H1 (cell line): ENCODE results near the gene FHOD1.

Experiments
- MAFK ChIP-seq: IDR thresholded peaks from 2 replicates; pipeline ENCODE4 v1.6.1; 2012; ENCODE audit warnings: low read depth, mild to moderate bottlenecking, improper control_type of control experiment, low read length
- POLR2A ChIP-seq, 2 experiments: IDR thresholded peaks; 1 replicate in 1 of 2; 2 replicates in 1 of 2; pipeline ENCODE4 v1.6.1; 2011; ENCODE audit warnings: low read depth in 2 of 2, low read length in 2 of 2, mild to moderate bottlenecking in 2 of 2; ENCODE audit errors: control extremely low read depth in 1 of 2
- POLR2AphosphoS5 ChIP-seq: IDR thresholded peaks from 2 replicates; pipeline ENCODE4 v1.6.1; 2011; ENCODE audit warnings: low read depth, low read length
- RAD21 ChIP-seq, 2 experiments: IDR thresholded peaks in 1 of 2; conservative IDR thresholded peaks in 1 of 2; 2 replicates each; pipeline ENCODE4 v1.6.1; 2011; ENCODE audit warnings: low read depth in 2 of 2, low read length in 2 of 2, improper control_type of control experiment in 1 of 2, inconsistent platforms in 1 of 2, mild to moderate bottlenecking in 1 of 2, moderate library complexity in 1 of 2
- RBBP5 ChIP-seq: IDR thresholded peaks from 2 replicates; pipeline ENCODE4 v1.7.1; 2012; ENCODE audit warnings: low read depth, mild to moderate bottlenecking, inconsistent platforms, low read length, moderate library complexity, borderline replicate concordance
- SP1 ChIP-seq: IDR thresholded peaks from 2 replicates; pipeline ENCODE4 v1.6.1; 2011; ENCODE audit warnings: low read depth, low read length
- TF ChIP-seq, protein P1 (sequence below), 3 experiments: IDR thresholded peaks; 1 replicate in 2 of 3; 2 replicates in 1 of 3; pipeline versions ENCODE4 v1.5.1 to v1.6.1; 2011; ENCODE audit warnings: low read length in 3 of 3, mild to moderate bottlenecking in 3 of 3, inconsistent platforms in 2 of 3, low read depth in 1 of 3, moderate library complexity in 1 of 3; ENCODE audit not compliant: insufficient read depth in 1 of 3; ENCODE audit errors: control extremely low read depth in 1 of 3
- TF ChIP-seq, protein P2 (sequence below): IDR thresholded peaks from 2 replicates; pipeline ENCODE4 v1.6.1; 2012; ENCODE audit warnings: low read length, inconsistent platforms

GRCh38 chr16:67229906-67230808 is 17.1 kb downstream of the FHOD1 start:
- no peak for TF ChIP-seq RAD21 (IDR thresholded peaks at IDR 0.05 in 1 of 2, conservative IDR thresholded peaks at IDR 0.05 in 1 of 2; ENCODE audit: low read depth in 2 of 2, low read length in 2 of 2)
- peak in 1 of 2 experiments; percentile 32; a peak in 1 of 3 replicates for TF ChIP-seq POLR2A (IDR thresholded peaks at IDR 0.05; ENCODE audit: control extremely low read depth in 1 of 2, low read depth in 2 of 2, low read length in 2 of 2)
- no peak for TF ChIP-seq MAFK
- TF ChIP-seq SP1, result no peak
- TF ChIP-seq, protein P1, sequence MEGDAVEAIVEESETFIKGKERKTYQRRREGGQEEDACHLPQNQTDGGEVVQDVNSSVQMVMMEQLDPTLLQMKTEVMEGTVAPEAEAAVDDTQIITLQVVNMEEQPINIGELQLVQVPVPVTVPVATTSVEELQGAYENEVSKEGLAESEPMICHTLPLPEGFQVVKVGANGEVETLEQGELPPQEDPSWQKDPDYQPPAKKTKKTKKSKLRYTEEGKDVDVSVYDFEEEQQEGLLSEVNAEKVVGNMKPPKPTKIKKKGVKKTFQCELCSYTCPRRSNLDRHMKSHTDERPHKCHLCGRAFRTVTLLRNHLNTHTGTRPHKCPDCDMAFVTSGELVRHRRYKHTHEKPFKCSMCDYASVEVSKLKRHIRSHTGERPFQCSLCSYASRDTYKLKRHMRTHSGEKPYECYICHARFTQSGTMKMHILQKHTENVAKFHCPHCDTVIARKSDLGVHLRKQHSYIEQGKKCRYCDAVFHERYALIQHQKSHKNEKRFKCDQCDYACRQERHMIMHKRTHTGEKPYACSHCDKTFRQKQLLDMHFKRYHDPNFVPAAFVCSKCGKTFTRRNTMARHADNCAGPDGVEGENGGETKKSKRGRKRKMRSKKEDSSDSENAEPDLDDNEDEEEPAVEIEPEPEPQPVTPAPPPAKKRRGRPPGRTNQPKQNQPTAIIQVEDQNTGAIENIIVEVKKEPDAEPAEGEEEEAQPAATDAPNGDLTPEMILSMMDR (IDR thresholded peaks at IDR 0.05; ENCODE audit: control extremely low read depth in 1 of 3, insufficient read depth in 1 of 3, low read depth in 1 of 3, low read length in 3 of 3), result no peak
- peak; percentile 33; the same call in 1 of the 2 replicates for TF ChIP-seq POLR2AphosphoS5
- TF ChIP-seq RBBP5, result no peak
- TF ChIP-seq, protein P2, sequence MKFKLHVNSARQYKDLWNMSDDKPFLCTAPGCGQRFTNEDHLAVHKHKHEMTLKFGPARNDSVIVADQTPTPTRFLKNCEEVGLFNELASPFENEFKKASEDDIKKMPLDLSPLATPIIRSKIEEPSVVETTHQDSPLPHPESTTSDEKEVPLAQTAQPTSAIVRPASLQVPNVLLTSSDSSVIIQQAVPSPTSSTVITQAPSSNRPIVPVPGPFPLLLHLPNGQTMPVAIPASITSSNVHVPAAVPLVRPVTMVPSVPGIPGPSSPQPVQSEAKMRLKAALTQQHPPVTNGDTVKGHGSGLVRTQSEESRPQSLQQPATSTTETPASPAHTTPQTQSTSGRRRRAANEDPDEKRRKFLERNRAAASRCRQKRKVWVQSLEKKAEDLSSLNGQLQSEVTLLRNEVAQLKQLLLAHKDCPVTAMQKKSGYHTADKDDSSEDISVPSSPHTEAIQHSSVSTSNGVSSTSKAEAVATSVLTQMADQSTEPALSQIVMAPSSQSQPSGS, result no peak
